Left ventricle myocardium inferior (tissue), 1 donor: ENCODE measurements around the gene TFDP2. TPM values are rescaled to one million over a fixed set of nuclear protein-coding genes. Genes with fewer than 3 reads are reported as not detected.
"Not testable (repeated sequence)": the region's sequence is repeated elsewhere in the genome, so short reads cannot be mapped to it uniquely, and the experiment has no call there.

Experiments used
- DNase-seq: peaks from one replicate; pipeline ENCODE4 v3.0.0-alpha.2; 2020
- H3K27ac ChIP-seq: fragments of 200-600 bp; replicated peaks from 2 replicates; pipeline ENCODE4 v1.8.0; 2021
- H3K27me3 ChIP-seq: fragments of 200-600 bp; 2 replicates; pipeline ENCODE4 v1.8.0; 2021; ENCODE audit warnings: low read depth
- H3K36me3 ChIP-seq: fragments of 200-600 bp; 2 replicates; pipeline ENCODE4 v1.8.0; 2021
- H3K4me1 ChIP-seq: fragments of 200-600 bp; 2 replicates; pipeline ENCODE4 v1.8.0; 2021
- H3K4me3 ChIP-seq: fragments of 200-600 bp; 2 replicates; pipeline ENCODE4 v1.8.0; 2021; ENCODE audit warnings: mild to moderate bottlenecking, moderate library complexity
- H3K9me3 ChIP-seq: fragments of 200-600 bp; replicated peaks from 2 replicates; pipeline ENCODE4 v1.8.0; 2021
- intact Hi-C: fragments of 100-400 bp; cut with micrococcal nuclease; formaldehyde crosslinking; loops from one replicate; pipeline ENCODE4 v1.11.0; 2022
- total RNA-seq: library from RNA; stranded (reverse); fragmentation: NEBNext Ultra II Directional; extraction: Animal tissue kit (Norgen Biotek cat#: 25700); gene quantifications from one replicate; pipeline ENCODE4 v1.2.1, GENCODE V29; 2021
- TF ChIP-seq, protein P1 (sequence below): fragments of 200-600 bp; IDR thresholded peaks from 2 replicates; pipeline ENCODE4 v1.8.0; 2021; ENCODE audit warnings: antibody characterized with exemption, mild to moderate bottlenecking, borderline replicate concordance
- donor health status: DM: no; HTN: yes; CAD: no; lungs with severe emphysema.

TFDP2 gene
- total RNA-seq, 1 donor from 2014 or later, result 67.1 TPM

- no peaks in the 10 kb centered on the region for H3K9me3 ChIP-seq
- TF ChIP-seq, protein P1, sequence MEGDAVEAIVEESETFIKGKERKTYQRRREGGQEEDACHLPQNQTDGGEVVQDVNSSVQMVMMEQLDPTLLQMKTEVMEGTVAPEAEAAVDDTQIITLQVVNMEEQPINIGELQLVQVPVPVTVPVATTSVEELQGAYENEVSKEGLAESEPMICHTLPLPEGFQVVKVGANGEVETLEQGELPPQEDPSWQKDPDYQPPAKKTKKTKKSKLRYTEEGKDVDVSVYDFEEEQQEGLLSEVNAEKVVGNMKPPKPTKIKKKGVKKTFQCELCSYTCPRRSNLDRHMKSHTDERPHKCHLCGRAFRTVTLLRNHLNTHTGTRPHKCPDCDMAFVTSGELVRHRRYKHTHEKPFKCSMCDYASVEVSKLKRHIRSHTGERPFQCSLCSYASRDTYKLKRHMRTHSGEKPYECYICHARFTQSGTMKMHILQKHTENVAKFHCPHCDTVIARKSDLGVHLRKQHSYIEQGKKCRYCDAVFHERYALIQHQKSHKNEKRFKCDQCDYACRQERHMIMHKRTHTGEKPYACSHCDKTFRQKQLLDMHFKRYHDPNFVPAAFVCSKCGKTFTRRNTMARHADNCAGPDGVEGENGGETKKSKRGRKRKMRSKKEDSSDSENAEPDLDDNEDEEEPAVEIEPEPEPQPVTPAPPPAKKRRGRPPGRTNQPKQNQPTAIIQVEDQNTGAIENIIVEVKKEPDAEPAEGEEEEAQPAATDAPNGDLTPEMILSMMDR, result no peak
- no peak overlapping the region for H3K4me3 ChIP-seq
- no peaks in the 10 kb centered on the region for H3K36me3 ChIP-seq
- DNase-seq, result no peak
- H3K27me3 ChIP-seq, result no peaks in the 10 kb centered on the region
- peaks cover 28% of the 10 kb centered on the region for H3K4me1 ChIP-seq
- intact Hi-C loops, result no loop called here
- no peak overlapping the region for H3K27ac ChIP-seq
These were observed 1.9 kb upstream of the TFDP2 start for GRCh38 chr3:142151240-142151639.

DNA sequence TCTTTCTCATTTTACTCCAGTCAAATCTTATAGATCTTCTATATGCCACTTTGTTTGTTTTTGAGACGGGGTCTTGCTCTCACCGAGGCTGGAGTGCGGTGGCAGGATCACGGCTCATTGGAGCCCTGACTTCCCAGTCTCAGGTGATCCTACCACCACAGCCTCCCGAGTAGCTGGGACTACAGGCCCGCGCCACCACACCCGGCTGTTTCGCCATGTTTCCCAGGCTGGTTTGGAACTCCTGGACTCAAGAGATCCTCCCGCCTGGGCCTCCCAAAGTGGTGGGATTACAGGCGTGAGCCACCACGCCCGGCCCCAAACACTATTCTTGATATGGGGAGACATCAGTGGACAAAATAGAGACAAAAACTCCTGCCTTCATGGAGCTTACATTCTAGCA is 927 bp upstream of the TFDP2 start:
- H3K4me3 ChIP-seq, result no peak overlapping the region
- H3K27me3 ChIP-seq, result no peaks in the 10 kb centered on the region
- intact Hi-C loops, result no loop called here
- TF ChIP-seq, protein P1, result no peak
- no peaks in the 10 kb centered on the region for H3K9me3 ChIP-seq
- no peak for DNase-seq
- no peak overlapping the region for H3K27ac ChIP-seq
- H3K36me3 ChIP-seq, result no peaks in the 10 kb centered on the region
- H3K4me1 ChIP-seq, result peaks cover 28% of the 10 kb centered on the region

DNA sequence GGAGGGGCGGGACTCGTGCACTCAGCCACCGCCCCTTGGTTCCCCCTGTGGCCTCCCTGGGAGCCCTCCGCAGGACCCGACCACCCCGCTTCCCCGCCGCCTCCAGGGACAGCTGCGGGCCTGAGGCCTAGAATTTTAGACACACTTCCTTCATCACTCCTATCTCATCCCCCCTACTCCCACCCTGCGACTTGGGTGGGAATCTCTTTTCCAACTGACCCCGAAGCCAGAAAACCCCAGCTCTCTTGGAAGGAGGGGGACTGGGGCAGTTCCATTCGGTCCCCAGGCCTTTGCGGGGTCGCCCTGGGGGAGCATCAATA is 289 bp upstream of the TFDP2 start:
- H3K27ac ChIP-seq, result peak overlapping the region; percentile 88
- DNase-seq, result no peak
- no peaks in the 10 kb centered on the region for H3K27me3 ChIP-seq
- no peaks in the 10 kb centered on the region for H3K36me3 ChIP-seq
- TF ChIP-seq, protein P1, result no peak
- H3K4me1 ChIP-seq, result peaks cover 28% of the 10 kb centered on the region
- intact Hi-C loops, result no loop called here
- H3K9me3 ChIP-seq, result no peaks in the 10 kb centered on the region
- H3K4me3 ChIP-seq, result peak overlapping the region; percentile 90

GRCh38 chr3:142148044-142148791 is 1.1 kb downstream of the TFDP2 start:
- peaks cover 28% of the 10 kb centered on the region for H3K4me1 ChIP-seq
- H3K27me3 ChIP-seq, result no peaks in the 10 kb centered on the region
- no peaks in the 10 kb centered on the region for H3K9me3 ChIP-seq
- H3K4me3 ChIP-seq, result peak overlapping the region; percentile 90
- intact Hi-C loops, result no loop called here
- DNase-seq, result no peak
- TF ChIP-seq, protein P1, result no peak
- peak overlapping the region; percentile 88 for H3K27ac ChIP-seq
- H3K36me3 ChIP-seq, result no peaks in the 10 kb centered on the region

DNA sequence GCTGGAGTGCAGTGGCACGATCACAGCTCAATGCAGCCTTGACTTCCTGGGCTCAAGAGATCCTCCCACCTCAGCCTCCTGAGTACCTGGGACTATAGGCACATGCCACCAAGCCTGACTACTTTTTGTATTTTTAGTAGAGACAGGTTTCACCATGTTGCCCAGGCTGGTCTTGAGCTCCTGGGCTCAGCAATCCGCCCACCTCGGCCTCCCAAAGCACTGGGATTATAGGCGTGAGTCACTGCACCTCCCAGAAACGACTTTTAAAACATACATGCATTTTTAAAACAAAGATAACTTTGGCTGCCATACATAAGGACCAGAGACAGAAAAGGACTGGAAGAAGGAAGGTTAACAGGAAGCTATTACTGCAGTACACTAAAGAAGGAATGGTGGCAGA is 4.8 kb downstream of the TFDP2 start:
- H3K4me3 ChIP-seq, H3K27me3 ChIP-seq, H3K27ac ChIP-seq, DNase-seq, H3K9me3 ChIP-seq, intact Hi-C loops, H3K36me3 ChIP-seq: not testable (repeated sequence)
- peaks cover 25% of the 10 kb centered on the region for H3K4me1 ChIP-seq

DNA sequence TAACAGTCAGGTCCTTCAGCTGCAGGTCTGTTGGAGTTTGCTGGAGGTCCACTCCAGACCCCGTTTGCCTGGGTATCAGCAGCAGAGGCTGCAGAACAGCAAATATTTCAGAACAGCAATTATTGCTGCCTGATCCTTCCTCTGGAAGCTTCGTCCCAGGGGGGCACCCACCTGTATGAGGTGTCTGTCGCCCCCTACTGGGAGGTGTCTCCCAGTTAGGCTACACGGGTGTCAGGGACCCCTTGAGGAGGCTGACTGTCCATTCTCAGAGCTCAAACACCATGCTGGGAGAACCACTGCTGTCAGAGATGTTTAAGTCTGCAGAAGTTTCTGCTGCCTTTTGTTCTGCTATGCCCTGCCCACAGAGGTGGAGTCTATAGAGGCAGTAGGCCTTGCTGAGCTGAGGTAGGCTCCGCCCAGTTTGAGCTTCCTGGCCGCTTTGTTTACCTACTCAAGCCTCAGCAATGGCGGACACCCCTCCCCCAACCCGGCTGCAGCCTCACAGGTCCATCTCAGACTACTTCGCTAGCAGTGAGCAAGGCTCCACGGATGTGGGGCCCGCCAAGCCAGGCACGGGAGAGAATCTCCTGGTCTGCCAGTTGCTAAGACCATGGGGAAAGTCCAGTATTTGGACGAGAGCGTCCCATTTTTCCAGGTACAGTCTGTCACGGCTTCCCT is 8.6 kb downstream of the TFDP2 start:
- H3K9me3 ChIP-seq, DNase-seq, intact Hi-C loops, H3K4me3 ChIP-seq, H3K4me1 ChIP-seq, H3K27ac ChIP-seq, H3K27me3 ChIP-seq: not testable (repeated sequence)
- peaks cover 10% of the 10 kb centered on the region for H3K36me3 ChIP-seq

- H3K27ac ChIP-seq, DNase-seq, H3K4me1 ChIP-seq, H3K9me3 ChIP-seq, intact Hi-C loops, H3K27me3 ChIP-seq, H3K4me3 ChIP-seq: not testable (repeated sequence)
- peaks cover 14% of the 10 kb centered on the region for H3K36me3 ChIP-seq
These were observed 12.3 kb downstream of the TFDP2 start for GRCh38 chr3:142137089-142137488.
